Ascending aorta (tissue), 2 donors: ENCODE results near the gene DCPS. TPM values are rescaled to one million over a fixed set of nuclear protein-coding genes. Genes with fewer than 3 reads are reported as not detected.

Experiments
- DNase-seq, 2 donors: peaks; one replicate each; pipeline ENCODE4 v3.0.0-alpha.2; 2019; ENCODE audit warnings: low spot score in 2 of 2
- H3K27ac ChIP-seq, 2 donors: fragments of 200-600 bp; sonication (generic); one replicate each; pipeline ENCODE4 v1.5.1; 2016 to 2017; ENCODE audit warnings: mild to moderate bottlenecking in 1 of 2
- H3K27me3 ChIP-seq: fragments of 200-600 bp; sonication (generic); one replicate; pipeline ENCODE4 v1.5.1; 2017
- H3K36me3 ChIP-seq, 2 donors: fragments of 200-600 bp; sonication (generic); one replicate each; pipeline ENCODE4 v1.5.1; 2016
- H3K4me1 ChIP-seq, 2 donors: fragments of 200-600 bp; sonication (generic); one replicate each; pipeline ENCODE4 v1.5.1; 2016 to 2017; ENCODE audit warnings: mild to moderate bottlenecking in 1 of 2
- H3K4me3 ChIP-seq, 2 donors: fragments of 200-600 bp; sonication (generic); one replicate each; pipeline ENCODE4 v1.5.1; 2016 to 2017; ENCODE audit warnings: mild to moderate bottlenecking in 1 of 2
- H3K9me3 ChIP-seq, 2 donors: fragments of 200-600 bp; sonication (generic); one replicate each; pipeline ENCODE4 v1.5.1; 2016
- intact Hi-C: fragments of 100-400 bp; cut with DNase I; formaldehyde crosslinking; loops from one replicate; pipeline ENCODE4 v1.15.1; 2023
- total RNA-seq: library from RNA; depleted of rRNA; stranded (reverse); fragments of >200 nt; gene quantifications from one replicate; pipeline ENCODE4 v1.1.0, GENCODE V29; 2016
- TF ChIP-seq, protein P1 (sequence below), 3 experiments: fragments of 200-600 bp in 2 of 3; fragments of 450-650 bp in 1 of 3; sonication (generic) in 2 of 3; IDR thresholded peaks; one replicate each; pipeline ENCODE4 v1.5.1; 2016 to 2019; ENCODE audit warnings: antibody characterized with exemption in 3 of 3, mild to moderate bottlenecking in 1 of 3, moderate library complexity in 1 of 3

DCPS gene
- total RNA-seq, 1 donor from 2014 or later: 19.6 TPM

DNA sequence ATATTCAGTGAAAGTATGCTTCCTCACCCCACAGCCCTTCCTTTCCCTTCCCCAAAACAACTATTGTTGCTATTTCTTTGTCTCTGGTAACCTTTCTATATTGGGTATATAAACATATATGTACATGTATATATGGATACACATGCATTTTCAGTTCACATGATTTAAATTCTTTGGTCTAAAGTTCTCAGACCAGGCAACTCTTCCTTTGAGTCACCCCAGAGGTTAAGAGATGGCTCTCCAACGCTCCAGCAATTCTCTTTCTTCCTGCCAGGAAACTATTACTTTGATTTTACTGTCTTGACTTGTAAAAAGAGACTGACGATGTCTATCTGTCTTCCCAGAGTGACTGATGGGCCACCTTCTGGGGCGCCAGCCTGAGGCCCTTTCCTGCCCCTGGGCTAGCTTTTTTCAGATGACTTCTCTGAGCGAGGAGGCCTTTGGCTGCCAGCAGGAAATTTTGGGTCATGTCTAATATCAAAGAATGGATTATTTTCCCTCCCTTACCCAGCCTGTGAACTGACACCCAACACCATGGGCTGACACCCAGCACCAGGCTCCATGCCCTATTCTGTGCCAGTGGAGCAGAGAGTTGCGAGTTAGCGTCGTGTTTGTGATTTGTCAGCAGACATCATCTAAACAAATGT, 37.2 kb downstream of the DCPS start:
- DNase-seq: no peak
- Histone ChIP-seq H3K4me1 (no peaks in the 10 kb centered on the region), H3K9me3 (no peaks in the 10 kb centered on the region), H3K4me3 (no peak overlapping the region), H3K36me3 (peaks cover 27 to 45% of the 10 kb centered on the region in 2 donors), H3K27ac (no peak overlapping the region), H3K27me3 (no peaks in the 10 kb centered on the region)
- TF ChIP-seq, protein P1, sequence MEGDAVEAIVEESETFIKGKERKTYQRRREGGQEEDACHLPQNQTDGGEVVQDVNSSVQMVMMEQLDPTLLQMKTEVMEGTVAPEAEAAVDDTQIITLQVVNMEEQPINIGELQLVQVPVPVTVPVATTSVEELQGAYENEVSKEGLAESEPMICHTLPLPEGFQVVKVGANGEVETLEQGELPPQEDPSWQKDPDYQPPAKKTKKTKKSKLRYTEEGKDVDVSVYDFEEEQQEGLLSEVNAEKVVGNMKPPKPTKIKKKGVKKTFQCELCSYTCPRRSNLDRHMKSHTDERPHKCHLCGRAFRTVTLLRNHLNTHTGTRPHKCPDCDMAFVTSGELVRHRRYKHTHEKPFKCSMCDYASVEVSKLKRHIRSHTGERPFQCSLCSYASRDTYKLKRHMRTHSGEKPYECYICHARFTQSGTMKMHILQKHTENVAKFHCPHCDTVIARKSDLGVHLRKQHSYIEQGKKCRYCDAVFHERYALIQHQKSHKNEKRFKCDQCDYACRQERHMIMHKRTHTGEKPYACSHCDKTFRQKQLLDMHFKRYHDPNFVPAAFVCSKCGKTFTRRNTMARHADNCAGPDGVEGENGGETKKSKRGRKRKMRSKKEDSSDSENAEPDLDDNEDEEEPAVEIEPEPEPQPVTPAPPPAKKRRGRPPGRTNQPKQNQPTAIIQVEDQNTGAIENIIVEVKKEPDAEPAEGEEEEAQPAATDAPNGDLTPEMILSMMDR (IDR thresholded peaks at IDR 0.05): no peak
- intact Hi-C loops: no loop called here

GRCh38 chr11:126341760-126342161, 37.9 kb downstream of the DCPS start:
- H3K4me1 ChIP-seq: peaks cover 0 to 5% of the 10 kb centered on the region in 2 donors
- TF ChIP-seq, protein P1 (IDR thresholded peaks at IDR 0.05): no peak
- H3K27ac ChIP-seq: no peak overlapping the region
- H3K4me3 ChIP-seq: no peak overlapping the region
- intact Hi-C loops: no loop called here
- peaks cover 27 to 45% of the 10 kb centered on the region in 2 donors for H3K36me3 ChIP-seq
- H3K9me3 ChIP-seq: no peaks in the 10 kb centered on the region
- DNase-seq: no peak
- no peaks in the 10 kb centered on the region for H3K27me3 ChIP-seq

DNA sequence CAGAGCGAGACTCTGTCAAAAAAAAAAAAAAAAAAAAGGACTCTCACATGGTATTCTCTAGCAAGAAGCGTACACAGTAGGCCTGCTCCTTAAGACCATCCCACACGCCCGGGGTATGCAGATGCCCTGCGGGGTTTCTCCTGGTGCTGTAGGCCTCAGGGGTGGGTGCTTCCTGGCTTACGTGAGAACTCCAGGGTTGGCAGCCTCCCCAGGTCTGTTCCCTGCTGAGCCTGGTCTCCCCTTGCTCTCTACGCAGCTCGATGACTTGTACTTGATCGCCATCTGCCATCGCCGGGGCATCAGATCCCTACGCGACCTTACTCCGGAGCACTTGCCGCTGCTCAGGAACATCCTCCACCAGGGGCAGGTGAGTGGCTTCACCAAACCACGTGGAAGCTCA, 39.2 kb downstream of the DCPS start:
- intact Hi-C loops: no loop called here
- Histone ChIP-seq H3K27me3 (no peaks in the 10 kb centered on the region), H3K9me3 (no peaks in the 10 kb centered on the region), H3K36me3 (peaks cover 24 to 42% of the 10 kb centered on the region in 2 donors), H3K4me3 (no peak overlapping the region), H3K4me1 (peaks cover 4 to 13% of the 10 kb centered on the region in 2 donors), H3K27ac (no peak overlapping the region)
- TF ChIP-seq, protein P1 (IDR thresholded peaks at IDR 0.05): no peak
- no peak for DNase-seq

DNA sequence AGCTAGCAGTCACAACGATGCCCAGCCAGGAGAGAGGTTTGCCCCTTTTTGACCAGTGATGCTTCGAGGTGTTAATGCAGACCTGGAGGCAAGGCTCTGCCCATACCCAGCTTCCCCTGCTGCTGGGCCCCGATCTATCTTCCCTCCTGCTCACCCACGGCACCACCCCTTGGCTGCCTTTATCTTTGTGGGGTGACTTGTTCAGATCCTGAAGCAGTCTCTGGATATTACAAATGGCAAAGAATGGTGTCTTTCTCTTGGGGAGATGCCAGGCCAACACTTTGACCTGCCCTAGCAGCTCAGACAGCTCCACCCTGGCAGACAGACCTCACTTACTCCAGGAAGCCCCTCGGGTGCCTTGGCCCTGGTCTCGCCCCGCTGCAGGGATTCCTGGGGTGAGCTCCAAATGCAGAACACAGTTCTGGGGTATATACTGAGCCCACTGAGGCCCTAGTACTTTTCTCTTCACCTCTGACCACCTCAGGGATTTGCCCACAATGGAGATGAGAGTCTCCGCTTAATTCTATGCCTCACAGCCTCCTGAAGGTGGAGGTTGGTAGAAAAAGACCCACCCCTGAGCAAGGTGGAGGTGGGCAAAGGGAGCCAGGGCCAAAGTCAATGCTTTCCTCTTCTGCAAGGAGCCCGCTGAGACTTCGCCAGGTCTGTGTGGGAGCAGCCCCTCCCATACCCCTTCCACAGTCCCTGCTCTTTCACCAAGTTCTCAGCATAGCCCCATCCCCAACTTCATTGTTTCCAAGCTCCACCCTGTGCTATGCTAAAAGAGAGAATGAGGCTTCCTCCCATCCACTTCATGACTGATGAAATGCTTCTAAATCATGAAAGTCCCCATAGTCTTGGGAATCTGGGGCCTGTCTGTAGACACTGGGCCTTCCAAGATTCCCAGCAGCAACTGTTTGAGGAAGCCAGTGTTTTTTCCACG, 40.6 kb downstream of the DCPS start:
- TF ChIP-seq, protein P1 (IDR thresholded peaks at IDR 0.05): no peak
- H3K27ac ChIP-seq: no peak overlapping the region
- intact Hi-C loops: no loop called here
- peaks cover 14 to 25% of the 10 kb centered on the region in 2 donors for H3K4me1 ChIP-seq
- peaks cover 18 to 29% of the 10 kb centered on the region in 2 donors for H3K36me3 ChIP-seq
- H3K4me3 ChIP-seq: no peak overlapping the region
- H3K27me3 ChIP-seq: no peaks in the 10 kb centered on the region
- no peaks in the 10 kb centered on the region for H3K9me3 ChIP-seq
- no peak for DNase-seq

DNA sequence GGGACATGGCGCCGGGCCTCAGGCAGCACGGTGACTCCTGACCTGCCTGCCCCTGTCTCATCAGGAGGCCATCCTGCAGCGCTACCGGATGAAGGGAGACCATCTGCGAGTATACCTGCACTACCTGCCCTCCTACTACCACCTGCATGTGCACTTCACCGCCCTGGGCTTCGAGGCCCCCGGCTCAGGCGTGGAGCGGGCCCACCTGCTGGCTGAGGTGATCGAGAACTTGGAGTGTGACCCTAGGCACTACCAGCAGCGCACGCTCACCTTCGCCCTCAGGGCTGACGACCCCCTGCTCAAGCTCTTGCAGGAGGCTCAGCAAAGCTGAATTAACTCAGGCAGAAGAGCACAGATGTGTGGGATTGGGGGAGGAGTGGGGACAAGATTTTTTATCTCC, 41.4 kb downstream of the DCPS start:
- H3K27me3 ChIP-seq: no peaks in the 10 kb centered on the region
- no peak overlapping the region for H3K4me3 ChIP-seq
- H3K36me3 ChIP-seq: peaks cover 14 to 25% of the 10 kb centered on the region in 2 donors
- H3K9me3 ChIP-seq: no peaks in the 10 kb centered on the region
- TF ChIP-seq, protein P1 (IDR thresholded peaks at IDR 0.05): no peak
- DNase-seq: no peak
- peaks cover 14 to 29% of the 10 kb centered on the region in 2 donors for H3K4me1 ChIP-seq
- peak overlapping the region; percentile 61 to 69 for H3K27ac ChIP-seq
- intact Hi-C loops: no loop called here
